Endothelial cell of umbilical vein (primary cell): Measurements from ENCODE around the gene SLC25A38.

Source experiments
- EZH2 ChIP-seq: IDR thresholded peaks from 2 replicates; pipeline ENCODE4 v1.6.1; 2012; ENCODE audit warnings: borderline replicate concordance, low read depth, mild to moderate bottlenecking, moderate library complexity, low read length, inconsistent platforms; ENCODE audit not compliant: severe bottlenecking
- POLR2A ChIP-seq: IDR thresholded peaks from 2 replicates; pipeline ENCODE4 v1.6.1; 2012; ENCODE audit warnings: low read depth, mild to moderate bottlenecking, control low read depth, low read length
- TF ChIP-seq, protein P1 (sequence below), 2 donors: IDR thresholded peaks; 1 replicate in 1 of 2; 2 replicates in 1 of 2; pipeline ENCODE4 v1.5.1; 2011; ENCODE audit warnings: low read length in 2 of 2, mild to moderate bottlenecking in 2 of 2, moderate library complexity in 2 of 2, control low read depth in 1 of 2, inconsistent platforms in 1 of 2, low read depth in 1 of 2; ENCODE audit not compliant: insufficient read depth in 1 of 2; ENCODE audit errors: extremely low read depth in 1 of 2

DNA sequence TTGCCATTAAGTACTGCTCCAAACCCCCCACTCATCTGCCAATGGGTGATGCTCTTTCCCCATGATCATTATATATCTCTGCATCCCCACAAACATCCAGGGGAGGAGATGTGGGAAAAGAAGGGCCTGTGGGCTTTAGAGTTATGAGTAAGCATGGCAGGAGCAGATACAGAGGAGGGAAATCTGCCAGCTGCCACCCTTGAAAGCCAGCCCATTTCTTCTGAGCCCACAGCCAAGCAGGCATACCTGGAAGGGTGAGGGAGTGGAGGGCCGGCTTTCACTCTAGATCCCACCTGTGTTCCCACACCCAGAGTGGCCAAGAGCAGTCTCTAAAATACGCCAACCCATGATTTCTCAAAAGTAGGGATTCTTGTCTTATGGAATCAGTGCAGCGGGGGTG is 1.7 kb upstream of the SLC25A38 start:
- TF ChIP-seq, protein P1, sequence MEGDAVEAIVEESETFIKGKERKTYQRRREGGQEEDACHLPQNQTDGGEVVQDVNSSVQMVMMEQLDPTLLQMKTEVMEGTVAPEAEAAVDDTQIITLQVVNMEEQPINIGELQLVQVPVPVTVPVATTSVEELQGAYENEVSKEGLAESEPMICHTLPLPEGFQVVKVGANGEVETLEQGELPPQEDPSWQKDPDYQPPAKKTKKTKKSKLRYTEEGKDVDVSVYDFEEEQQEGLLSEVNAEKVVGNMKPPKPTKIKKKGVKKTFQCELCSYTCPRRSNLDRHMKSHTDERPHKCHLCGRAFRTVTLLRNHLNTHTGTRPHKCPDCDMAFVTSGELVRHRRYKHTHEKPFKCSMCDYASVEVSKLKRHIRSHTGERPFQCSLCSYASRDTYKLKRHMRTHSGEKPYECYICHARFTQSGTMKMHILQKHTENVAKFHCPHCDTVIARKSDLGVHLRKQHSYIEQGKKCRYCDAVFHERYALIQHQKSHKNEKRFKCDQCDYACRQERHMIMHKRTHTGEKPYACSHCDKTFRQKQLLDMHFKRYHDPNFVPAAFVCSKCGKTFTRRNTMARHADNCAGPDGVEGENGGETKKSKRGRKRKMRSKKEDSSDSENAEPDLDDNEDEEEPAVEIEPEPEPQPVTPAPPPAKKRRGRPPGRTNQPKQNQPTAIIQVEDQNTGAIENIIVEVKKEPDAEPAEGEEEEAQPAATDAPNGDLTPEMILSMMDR (IDR thresholded peaks at IDR 0.05; ENCODE audit: extremely low read depth in 1 of 2, insufficient read depth in 1 of 2, low read depth in 1 of 2, low read length in 2 of 2), result no peak
- TF ChIP-seq POLR2A (no peak), EZH2 (no peak)
